ENCODE data around the gene CYB561D1. TPM values are rescaled to one million over a fixed set of nuclear protein-coding genes. Genes with fewer than 3 reads are reported as not detected.

CYB561D1 gene
- total and polyA plus RNA-seq, 10 of the 15 experiments (the other 5 are each of a cell fraction or from before 2014, with no cell fraction given) = 0.68 to 9.0 (median 3.3) TPM

DNA sequence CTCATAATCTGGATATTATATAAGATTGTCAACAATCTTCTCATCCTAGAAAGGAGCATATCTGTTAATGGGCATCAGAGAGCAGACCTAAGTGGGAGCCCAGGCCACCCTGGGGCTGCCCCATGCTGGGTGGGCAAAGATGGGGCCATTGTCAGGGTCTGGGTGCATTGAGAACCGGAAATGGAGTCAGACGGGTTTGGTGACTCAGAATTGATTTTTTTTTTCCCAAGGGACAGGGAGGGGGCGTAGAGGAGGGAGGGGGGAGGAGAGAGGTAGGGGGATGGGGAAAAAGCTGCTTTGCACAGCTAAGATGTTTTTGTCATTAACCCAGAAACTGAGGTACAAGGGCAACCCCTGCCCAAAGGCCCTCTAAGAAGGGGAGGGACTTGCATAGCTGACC is 8.9 kb upstream of the CYB561D1 start (continued):
- TF ChIP-seq, protein P1, sequence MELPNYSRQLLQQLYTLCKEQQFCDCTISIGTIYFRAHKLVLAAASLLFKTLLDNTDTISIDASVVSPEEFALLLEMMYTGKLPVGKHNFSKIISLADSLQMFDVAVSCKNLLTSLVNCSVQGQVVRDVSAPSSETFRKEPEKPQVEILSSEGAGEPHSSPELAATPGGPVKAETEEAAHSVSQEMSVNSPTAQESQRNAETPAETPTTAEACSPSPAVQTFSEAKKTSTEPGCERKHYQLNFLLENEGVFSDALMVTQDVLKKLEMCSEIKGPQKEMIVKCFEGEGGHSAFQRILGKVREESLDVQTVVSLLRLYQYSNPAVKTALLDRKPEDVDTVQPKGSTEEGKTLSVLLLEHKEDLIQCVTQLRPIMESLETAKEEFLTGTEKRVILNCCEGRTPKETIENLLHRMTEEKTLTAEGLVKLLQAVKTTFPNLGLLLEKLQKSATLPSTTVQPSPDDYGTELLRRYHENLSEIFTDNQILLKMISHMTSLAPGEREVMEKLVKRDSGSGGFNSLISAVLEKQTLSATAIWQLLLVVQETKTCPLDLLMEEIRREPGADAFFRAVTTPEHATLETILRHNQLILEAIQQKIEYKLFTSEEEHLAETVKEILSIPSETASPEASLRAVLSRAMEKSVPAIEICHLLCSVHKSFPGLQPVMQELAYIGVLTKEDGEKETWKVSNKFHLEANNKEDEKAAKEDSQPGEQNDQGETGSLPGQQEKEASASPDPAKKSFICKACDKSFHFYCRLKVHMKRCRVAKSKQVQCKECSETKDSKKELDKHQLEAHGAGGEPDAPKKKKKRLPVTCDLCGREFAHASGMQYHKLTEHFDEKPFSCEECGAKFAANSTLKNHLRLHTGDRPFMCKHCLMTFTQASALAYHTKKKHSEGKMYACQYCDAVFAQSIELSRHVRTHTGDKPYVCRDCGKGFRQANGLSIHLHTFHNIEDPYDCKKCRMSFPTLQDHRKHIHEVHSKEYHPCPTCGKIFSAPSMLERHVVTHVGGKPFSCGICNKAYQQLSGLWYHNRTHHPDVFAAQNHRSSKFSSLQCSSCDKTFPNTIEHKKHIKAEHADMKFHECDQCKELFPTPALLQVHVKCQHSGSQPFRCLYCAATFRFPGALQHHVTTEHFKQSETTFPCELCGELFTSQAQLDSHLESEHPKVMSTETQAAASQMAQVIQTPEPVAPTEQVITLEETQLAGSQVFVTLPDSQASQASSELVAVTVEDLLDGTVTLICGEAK (IDR thresholded peaks at IDR 0.05; ENCODE audit: borderline replicate concordance) = no peak
- TF ChIP-seq CBFB (IDR thresholded peaks at IDR 0.05; ENCODE audit: low read depth) = no peak
- no peak for TF ChIP-seq KLF5 (IDR thresholded peaks at IDR 0.05; ENCODE audit: partially characterized antibody)
- TF ChIP-seq PAX5 (IDR thresholded peaks at IDR 0.05; ENCODE audit: borderline replicate concordance, low read depth, low read length) = no peak
- TF ChIP-seq JUNB (IDR thresholded peaks at IDR 0.05) = 0 out of 2 replicates have a peak, but pooled peaks have one; percentile 17
- peak; percentile 79 for TF ChIP-seq MEF2B (IDR thresholded peaks at IDR 0.05; ENCODE audit: partially characterized antibody, poor library complexity, severe bottlenecking)
- TF ChIP-seq CHD4 (IDR thresholded peaks at IDR 0.05) = no peak
- TF ChIP-seq MAX (IDR thresholded peaks at IDR 0.05; ENCODE audit: low read depth, low read length) = no peak
- TF ChIP-seq PAX8 (IDR thresholded peaks at IDR 0.05) = no peak
- TF ChIP-seq YY1 (IDR thresholded peaks at IDR 0.05; ENCODE audit: low read depth, low read length) = 0 out of 2 replicates have a peak, but pooled peaks have one; percentile 27
- TF ChIP-seq, protein P2, sequence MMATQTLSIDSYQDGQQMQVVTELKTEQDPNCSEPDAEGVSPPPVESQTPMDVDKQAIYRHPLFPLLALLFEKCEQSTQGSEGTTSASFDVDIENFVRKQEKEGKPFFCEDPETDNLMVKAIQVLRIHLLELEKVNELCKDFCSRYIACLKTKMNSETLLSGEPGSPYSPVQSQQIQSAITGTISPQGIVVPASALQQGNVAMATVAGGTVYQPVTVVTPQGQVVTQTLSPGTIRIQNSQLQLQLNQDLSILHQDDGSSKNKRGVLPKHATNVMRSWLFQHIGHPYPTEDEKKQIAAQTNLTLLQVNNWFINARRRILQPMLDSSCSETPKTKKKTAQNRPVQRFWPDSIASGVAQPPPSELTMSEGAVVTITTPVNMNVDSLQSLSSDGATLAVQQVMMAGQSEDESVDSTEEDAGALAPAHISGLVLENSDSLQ (IDR thresholded peaks at IDR 0.05) = no peak
